Keratinocyte (primary cell): Measurements from ENCODE around the gene MAP3K8.

Experiments used
- CTCF ChIP-seq, 3 experiments: IDR thresholded peaks in 1 of 3; conservative IDR thresholded peaks in 1 of 3; optimal IDR thresholded peaks in 1 of 3; 2 replicates in 2 of 3; 3 replicates in 1 of 3; pipeline versions ENCODE3 to v1.5.1; 2011; ENCODE audit warnings: low read length in 3 of 3, mild to moderate bottlenecking in 3 of 3, moderate library complexity in 2 of 3, control low read depth in 1 of 3, inconsistent platforms in 1 of 3; ENCODE audit not compliant: insufficient read depth in 2 of 3; ENCODE audit errors: extremely low read depth in 1 of 3
- EZH2 ChIP-seq: IDR thresholded peaks from one replicate; pipeline ENCODE4 v1.6.1; 2012; ENCODE audit warnings: inconsistent platforms, mild to moderate bottlenecking, low read length, moderate library complexity

GRCh38 chr10:30466445-30466844, 32.5 kb downstream of the MAP3K8 start:
- TF ChIP-seq CTCF (optimal IDR thresholded peaks at IDR 0.05 in 1 of 3, IDR thresholded peaks at IDR 0.05 in 1 of 3, conservative IDR thresholded peaks at IDR 0.05 in 1 of 3; ENCODE audit: extremely low read depth in 1 of 3, insufficient read depth in 2 of 3, low read length in 3 of 3): no peak
- TF ChIP-seq EZH2: no peak
